Stomach (tissue), 4 donors: ENCODE results near the gene SLC16A1.

ENCODE experiments used
- CTCF ChIP-seq, 7 experiments: fragments of 450-650 bp in 4 of 7; fragments of 200-600 bp in 3 of 7; sonication (generic) in 3 of 7; IDR thresholded peaks; one replicate each; pipeline ENCODE4 v1.5.1; 2016 to 2019; ENCODE audit warnings: antibody characterized with exemption in 7 of 7, control low read depth in 2 of 7, mild to moderate bottlenecking in 1 of 7
- POLR2A ChIP-seq, 4 donors: fragments of 450-650 bp; IDR thresholded peaks; one replicate each; pipeline ENCODE4 v1.6.1; 2016; ENCODE audit warnings: antibody characterized with exemption in 4 of 4, control low read depth in 2 of 4, mild to moderate bottlenecking in 1 of 4, moderate library complexity in 1 of 4

- TF ChIP-seq CTCF (IDR thresholded peaks at IDR 0.05) = no peak
- TF ChIP-seq POLR2A (IDR thresholded peaks at IDR 0.05) = no peak
Observed at GRCh38 chr1:112909847-112910246, 46.1 kb downstream of the SLC16A1 start.
